ENCODE results near the gene CDC42BPB.

CDC42BPB gene

DNA sequence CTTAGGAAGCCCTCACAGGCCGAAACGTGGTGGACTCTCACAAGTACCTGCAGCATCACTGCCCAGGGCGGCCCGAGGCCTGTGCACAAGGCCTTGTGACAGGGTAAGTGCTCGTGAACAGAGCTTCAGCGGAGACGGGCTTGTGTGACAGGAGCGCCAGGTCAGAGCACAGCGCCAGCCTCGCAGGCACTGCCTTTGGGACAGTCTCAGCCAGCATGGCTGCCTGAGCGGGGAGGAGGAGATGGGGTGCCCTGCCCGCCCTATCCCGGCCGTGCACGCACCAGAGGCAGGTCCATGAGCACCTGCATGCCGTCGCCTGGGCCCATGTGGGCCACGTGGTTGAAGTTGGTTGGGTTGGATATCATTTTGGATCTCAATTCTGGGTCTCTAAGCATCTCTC lies 118.0 kb downstream of the CDC42BPB start:
- TF ChIP-seq, protein P1, sequence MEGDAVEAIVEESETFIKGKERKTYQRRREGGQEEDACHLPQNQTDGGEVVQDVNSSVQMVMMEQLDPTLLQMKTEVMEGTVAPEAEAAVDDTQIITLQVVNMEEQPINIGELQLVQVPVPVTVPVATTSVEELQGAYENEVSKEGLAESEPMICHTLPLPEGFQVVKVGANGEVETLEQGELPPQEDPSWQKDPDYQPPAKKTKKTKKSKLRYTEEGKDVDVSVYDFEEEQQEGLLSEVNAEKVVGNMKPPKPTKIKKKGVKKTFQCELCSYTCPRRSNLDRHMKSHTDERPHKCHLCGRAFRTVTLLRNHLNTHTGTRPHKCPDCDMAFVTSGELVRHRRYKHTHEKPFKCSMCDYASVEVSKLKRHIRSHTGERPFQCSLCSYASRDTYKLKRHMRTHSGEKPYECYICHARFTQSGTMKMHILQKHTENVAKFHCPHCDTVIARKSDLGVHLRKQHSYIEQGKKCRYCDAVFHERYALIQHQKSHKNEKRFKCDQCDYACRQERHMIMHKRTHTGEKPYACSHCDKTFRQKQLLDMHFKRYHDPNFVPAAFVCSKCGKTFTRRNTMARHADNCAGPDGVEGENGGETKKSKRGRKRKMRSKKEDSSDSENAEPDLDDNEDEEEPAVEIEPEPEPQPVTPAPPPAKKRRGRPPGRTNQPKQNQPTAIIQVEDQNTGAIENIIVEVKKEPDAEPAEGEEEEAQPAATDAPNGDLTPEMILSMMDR (IDR thresholded peaks at IDR 0.05) = no peak

DNA sequence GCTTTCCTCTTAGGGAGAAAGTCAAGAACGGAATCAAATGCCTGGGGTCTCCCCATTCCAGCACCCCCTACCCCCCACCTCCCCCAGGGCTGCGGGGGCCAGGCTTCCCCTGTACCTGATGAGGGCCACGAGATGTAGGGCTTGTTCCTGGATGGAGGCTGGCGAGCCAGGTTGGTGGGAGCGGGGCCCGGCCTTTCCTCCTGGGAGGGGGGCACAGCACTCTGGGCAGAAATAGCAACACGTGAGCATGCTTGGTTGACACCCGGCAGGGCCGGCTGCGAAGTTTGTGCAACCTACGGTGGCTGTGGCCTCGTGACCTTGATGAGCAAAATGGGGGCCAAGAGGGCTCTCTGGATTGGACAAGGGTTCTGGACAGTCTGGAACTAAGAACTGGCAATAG lies 119.2 kb downstream of the CDC42BPB start:
- TF ChIP-seq, protein P1 (IDR thresholded peaks at IDR 0.05) = no peak

DNA sequence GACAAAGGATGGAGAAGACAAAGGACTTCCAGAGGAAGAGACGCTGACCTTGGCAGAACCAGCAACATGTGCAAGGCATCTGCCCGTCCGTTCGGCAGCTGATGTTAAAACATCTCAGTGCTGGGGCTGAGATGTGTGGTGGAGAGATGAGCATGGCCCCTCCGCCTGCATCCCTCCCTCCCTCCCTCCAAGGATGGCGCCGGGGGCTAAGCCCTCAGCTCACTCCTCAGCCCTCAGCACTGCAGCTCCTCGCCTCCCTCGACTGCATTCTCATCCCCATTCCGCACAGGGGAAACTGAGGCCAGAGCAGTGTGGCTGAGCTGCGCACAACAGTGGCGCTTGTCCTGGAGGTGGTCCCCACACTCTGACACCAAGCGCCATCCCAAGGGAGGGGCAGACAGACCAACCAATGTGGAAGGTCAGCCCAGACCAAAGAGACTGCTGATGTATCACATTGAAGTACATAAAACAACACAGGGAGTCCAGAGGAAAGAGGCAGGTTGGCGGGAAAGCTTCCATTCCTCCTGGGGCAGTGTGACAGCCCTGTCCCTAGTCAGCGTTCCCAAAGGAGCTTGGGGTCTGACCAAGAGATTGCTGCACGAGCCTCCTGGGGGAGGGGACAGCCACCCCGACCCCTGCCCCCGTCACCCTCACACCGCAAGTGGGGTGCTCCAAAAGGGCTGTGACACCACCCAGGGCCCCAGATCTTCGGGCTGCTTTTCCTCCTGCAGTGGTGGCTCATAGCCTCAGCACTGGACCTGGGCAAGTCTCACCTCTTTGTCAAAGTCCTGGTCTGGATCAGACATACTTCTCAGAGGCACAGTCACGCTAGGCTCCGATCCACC lies 119.8 kb downstream of the CDC42BPB start:
- TF ChIP-seq, protein P1 (IDR thresholded peaks at IDR 0.05) = no peak

DNA sequence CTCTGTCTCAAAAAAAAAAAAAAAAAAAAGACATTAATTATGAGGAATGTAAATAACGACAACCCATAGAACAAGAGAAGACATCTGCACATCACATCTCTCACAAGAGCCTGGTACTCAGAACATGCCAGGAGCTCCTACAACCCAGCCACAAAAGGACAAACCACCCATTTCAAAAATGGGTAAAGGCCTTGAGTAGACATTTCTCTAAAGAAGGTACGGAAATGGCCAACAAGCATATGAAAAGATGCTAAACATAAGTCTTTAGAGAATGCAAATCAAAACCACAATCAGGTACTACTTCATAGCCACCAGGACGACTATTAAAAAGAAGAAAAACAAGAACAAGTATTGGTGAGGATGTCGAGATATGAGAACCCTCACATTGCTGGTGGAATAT lies 121.6 kb downstream of the CDC42BPB start:
- TF ChIP-seq, protein P1 (IDR thresholded peaks at IDR 0.05) = no peak

DNA sequence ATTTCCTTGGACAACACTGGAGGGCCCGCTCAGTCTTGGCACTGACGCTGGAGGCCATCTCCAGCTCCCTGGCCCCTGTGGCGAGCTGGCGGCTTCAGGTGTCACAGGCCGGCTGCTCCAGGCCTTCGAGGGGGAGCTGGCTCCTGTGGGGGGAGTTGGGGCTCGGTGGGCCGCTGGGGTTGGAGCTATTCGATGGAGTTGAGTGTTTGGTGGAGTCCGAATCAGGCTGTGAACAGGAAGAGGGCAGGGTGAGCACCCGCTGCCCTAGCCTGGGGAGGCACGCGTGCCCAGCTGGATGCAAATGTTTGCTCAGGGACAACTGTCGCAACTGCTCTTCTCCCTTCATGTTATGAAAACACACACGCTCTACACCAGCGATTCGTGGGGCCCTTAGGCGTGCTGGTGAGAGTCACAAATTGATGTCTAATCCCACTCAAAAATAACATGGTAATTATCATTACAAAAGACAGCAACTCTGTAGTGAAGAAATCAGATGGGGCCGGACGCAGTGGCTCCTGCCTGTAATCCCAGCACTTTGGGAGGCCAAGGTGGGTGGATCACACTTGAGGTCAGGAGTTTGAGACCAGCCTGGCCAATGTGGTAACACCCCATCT lies 123.6 kb downstream of the CDC42BPB start:
- TF ChIP-seq, protein P1 (IDR thresholded peaks at IDR 0.05) = no peak

DNA sequence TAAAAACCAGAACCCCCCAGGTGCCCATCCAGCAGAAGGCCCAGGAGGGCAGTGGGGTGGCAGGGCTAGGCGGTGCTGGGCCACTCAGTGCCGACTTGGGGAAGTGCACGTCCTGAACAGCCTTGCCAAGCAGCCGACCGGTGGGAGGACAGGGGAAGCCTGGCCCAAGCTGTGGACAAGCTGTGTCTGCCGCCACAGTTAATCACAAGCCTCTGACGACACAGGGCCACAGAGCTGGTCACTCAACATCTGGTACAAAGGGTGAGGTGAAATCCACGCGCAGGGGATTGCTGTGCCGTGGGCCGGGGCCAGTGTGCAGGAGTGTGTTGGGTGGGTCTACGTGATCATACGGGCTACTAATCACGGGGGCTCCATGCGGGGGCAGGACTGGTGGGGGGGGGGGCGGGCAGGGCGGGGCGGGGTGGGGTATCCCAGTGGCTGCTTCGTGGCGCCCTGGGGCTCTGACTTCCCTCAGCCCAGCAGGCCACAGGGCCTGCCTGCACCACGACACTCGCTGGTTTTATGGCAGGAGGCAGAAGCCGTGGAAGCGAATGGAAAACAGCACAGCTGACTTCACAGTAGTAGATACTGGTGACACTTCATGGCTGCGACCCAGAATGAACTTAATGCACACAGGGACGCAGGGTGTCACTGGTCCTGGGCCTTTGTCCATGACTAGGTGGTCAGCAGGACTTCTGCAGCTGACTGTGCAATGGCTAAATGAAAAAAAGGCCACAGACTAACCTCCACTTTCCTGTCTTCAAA lies 124.7 kb downstream of the CDC42BPB start:
- TF ChIP-seq, protein P1 (IDR thresholded peaks at IDR 0.05) = no peak

DNA sequence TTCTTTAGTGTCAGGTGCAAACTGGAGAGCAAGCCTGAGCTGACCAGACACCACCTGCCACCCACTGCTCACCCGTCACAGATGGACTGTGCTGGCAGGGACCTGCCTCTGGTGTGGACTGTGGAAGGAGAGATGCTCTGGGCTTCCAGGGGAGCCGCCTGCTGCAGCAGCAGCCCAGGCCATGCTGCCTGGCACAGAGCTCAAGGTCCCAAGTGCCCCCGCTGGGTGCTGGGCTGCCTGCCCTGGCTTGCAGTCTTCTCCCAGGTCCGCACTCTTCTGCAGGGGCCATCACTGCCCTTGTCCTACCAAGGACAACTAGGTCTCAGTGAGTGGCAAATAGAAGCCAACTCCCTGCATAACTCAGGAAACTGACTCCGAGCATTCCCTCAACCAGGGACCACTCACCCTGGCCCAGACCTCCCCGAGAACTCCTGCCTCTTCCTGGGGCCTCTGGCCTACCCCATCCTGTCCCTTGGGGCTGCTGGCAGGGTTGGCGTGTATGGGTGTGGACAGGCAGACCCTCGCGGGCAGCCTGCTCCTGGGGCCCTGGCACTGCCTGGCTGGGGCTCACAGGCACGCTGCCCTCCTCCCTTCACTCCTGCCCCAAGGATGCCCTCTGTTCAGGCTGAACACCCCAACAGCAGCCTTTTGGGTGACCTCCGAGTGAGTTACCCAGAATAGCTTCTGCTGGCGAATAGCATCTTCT lies 125.6 kb downstream of the CDC42BPB start:
- TF ChIP-seq, protein P1 (IDR thresholded peaks at IDR 0.05) = no peak

Data from LNCAP (cell line).